Sigmoid colon (tissue), 4 donors: ENCODE measurements around the gene SCGN.

Experiments used
- POLR2AphosphoS5 ChIP-seq, 4 donors: sonication (generic); formaldehyde crosslinking; IDR thresholded peaks; one replicate each; pipeline ENCODE4 v1.6.1; 2017; ENCODE audit warnings: antibody characterized with exemption in 4 of 4
- TF ChIP-seq, protein P1 (sequence below), 4 experiments: fragments of 450-650 bp in 3 of 4; fragments of 200-600 bp in 1 of 4; IDR thresholded peaks; one replicate each; pipeline ENCODE4 v1.5.1; 2016 to 2019; ENCODE audit warnings: antibody characterized with exemption in 4 of 4, mild to moderate bottlenecking in 3 of 4, moderate library complexity in 2 of 4

- TF ChIP-seq POLR2AphosphoS5 (IDR thresholded peaks at IDR 0.05): no peak
- TF ChIP-seq, protein P1, sequence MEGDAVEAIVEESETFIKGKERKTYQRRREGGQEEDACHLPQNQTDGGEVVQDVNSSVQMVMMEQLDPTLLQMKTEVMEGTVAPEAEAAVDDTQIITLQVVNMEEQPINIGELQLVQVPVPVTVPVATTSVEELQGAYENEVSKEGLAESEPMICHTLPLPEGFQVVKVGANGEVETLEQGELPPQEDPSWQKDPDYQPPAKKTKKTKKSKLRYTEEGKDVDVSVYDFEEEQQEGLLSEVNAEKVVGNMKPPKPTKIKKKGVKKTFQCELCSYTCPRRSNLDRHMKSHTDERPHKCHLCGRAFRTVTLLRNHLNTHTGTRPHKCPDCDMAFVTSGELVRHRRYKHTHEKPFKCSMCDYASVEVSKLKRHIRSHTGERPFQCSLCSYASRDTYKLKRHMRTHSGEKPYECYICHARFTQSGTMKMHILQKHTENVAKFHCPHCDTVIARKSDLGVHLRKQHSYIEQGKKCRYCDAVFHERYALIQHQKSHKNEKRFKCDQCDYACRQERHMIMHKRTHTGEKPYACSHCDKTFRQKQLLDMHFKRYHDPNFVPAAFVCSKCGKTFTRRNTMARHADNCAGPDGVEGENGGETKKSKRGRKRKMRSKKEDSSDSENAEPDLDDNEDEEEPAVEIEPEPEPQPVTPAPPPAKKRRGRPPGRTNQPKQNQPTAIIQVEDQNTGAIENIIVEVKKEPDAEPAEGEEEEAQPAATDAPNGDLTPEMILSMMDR (IDR thresholded peaks at IDR 0.05): no peak
Observed at GRCh38 chr6:25703005-25703404, 51.0 kb downstream of the SCGN start.
